Omental fat pad (tissue), 4 donors: ENCODE data around the gene SEL1L3. TPM values are rescaled to one million over a fixed set of nuclear protein-coding genes. Genes with fewer than 3 reads are reported as not detected.

Experiments used
- ATAC-seq: fragments of 150-250 bp; one replicate; pipeline ENCODE4 v1.9.1; 2016; ENCODE audit warnings: mild to moderate bottlenecking, moderate library complexity; ENCODE audit not compliant: low FRiP score
- DNase-seq: peaks from one replicate; pipeline ENCODE4 v3.0.0-alpha.2; 2019; ENCODE audit warnings: low spot score
- total RNA-seq, 4 donors: library from RNA; depleted of rRNA; stranded (reverse); fragments of >200 nt; gene quantifications; one replicate each; pipeline ENCODE4 v1.1.0, GENCODE V29; 2016
- TF ChIP-seq, protein P1 (sequence below), 3 donors: fragments of 450-650 bp; IDR thresholded peaks; one replicate each; pipeline ENCODE4 v1.5.1; 2016 to 2017; ENCODE audit warnings: antibody characterized with exemption in 3 of 3, mild to moderate bottlenecking in 3 of 3, moderate library complexity in 2 of 3

The SEL1L3 gene
- total RNA-seq, 4 donors from 2014 or later, result 15.8 to 29.9 (median 21.4) TPM

DNA sequence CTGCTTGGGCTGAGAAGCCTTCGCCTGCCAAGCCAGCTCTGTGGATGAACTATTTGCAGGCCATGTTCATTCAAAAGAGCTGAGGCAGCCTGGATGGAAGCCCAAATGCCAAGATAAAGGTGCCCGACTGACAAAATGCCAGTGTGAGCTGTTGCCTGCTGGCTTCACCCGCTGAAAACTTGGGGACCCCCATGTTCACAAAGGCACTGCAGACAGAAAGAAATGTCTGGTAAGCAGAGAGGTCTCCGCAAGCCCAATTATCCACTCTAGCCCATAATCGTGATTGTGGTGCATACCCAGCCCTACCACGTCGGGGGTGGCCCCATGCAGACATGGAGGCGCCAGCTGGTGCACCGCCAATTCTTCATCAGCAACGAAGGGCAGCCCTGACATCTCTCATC, 38.2 kb upstream of the SEL1L3 start:
- DNase-seq, result no peak
- TF ChIP-seq, protein P1, sequence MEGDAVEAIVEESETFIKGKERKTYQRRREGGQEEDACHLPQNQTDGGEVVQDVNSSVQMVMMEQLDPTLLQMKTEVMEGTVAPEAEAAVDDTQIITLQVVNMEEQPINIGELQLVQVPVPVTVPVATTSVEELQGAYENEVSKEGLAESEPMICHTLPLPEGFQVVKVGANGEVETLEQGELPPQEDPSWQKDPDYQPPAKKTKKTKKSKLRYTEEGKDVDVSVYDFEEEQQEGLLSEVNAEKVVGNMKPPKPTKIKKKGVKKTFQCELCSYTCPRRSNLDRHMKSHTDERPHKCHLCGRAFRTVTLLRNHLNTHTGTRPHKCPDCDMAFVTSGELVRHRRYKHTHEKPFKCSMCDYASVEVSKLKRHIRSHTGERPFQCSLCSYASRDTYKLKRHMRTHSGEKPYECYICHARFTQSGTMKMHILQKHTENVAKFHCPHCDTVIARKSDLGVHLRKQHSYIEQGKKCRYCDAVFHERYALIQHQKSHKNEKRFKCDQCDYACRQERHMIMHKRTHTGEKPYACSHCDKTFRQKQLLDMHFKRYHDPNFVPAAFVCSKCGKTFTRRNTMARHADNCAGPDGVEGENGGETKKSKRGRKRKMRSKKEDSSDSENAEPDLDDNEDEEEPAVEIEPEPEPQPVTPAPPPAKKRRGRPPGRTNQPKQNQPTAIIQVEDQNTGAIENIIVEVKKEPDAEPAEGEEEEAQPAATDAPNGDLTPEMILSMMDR (IDR thresholded peaks at IDR 0.05), result no peak
- no peak for ATAC-seq

DNA sequence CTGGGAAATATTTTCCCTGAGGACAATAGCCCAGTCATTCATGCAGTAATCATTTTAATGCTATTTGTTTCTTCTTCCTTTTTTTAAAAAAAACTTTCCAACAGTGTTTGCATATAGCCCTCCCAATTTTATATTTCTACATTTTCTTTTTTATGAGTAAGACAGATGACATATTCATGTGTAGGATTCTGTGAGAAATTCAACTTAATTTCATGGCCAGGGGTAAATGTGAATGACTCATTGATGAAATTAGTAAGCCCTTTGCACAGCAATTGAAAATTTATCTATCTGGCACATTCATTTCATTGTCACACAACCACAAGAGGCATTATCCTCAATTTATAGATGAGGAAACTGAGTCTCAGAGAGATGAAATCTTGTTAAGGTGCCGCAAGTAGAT, 37.5 kb upstream of the SEL1L3 start:
- no peak for DNase-seq
- TF ChIP-seq, protein P1 (IDR thresholded peaks at IDR 0.05), result no peak
- ATAC-seq, result no peak

DNA sequence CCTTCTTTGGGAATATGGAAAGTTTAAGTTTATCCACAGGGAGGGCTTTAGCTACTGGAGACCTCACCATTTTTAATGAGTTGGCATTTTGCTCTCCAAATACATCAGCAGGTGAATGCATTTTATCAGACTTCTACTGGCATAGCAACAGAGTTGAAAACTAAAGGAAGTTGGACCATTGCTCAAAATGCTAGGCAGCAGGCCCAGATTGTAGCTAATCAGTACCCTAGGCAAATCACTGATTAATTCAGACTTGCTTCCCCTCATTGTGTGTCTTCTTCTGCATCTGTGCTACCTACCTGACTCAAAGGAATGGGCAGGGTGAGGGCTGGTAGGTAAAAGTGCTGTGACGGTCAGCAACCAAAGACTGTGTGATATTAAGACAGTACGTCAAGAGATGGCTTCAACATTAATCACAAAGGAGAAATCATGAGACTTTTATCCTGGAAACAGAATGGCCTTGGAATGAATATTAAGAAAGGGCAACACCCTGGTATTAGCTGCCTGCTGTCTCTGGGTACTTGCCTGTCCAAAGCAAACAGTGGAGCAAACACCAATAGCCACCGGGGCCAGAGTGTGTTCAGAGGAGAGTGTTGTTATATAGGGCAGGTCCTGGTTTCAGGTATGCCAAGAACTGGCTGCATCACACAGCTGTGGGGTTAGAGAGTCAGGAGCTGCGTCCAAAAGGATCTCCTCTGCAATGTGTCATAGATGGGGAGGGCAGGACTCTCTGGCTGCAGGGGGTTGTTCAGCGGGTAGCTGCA, 34.2 kb upstream of the SEL1L3 start:
- ATAC-seq (no peak), DNase-seq (no peak)
- TF ChIP-seq, protein P1 (IDR thresholded peaks at IDR 0.05), result no peak

DNA sequence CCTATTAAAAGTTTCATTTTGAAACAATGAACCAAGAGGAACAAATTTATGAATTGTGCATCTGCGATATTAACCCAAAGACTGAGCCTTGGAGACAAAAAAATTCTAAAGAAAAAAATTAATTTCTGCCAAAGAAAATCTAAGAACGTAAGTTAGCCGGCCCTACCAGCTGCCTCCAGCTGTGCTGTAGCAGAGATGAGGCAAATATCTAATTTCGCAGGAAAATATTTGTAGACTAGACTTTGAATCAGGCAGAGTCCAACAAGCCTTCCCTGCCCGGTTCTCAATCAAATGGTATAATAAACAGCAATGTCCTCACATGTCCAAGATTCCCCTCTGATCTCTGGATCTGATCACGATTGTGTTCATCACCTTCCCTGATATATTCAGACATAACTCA, 30.0 kb upstream of the SEL1L3 start:
- DNase-seq, result no peak
- no peak for ATAC-seq
- TF ChIP-seq, protein P1 (IDR thresholded peaks at IDR 0.05), result no peak

- DNase-seq (no peak), ATAC-seq (no peak)
These were observed 28.0 kb upstream of the SEL1L3 start for GRCh38 chr4:25890571-25891485.

GRCh38 chr4:25889589-25890503, 27.1 kb upstream of the SEL1L3 start:
- DNase-seq (no peak), ATAC-seq (no peak)
- TF ChIP-seq, protein P1 (IDR thresholded peaks at IDR 0.05), result no peak

More at GRCh38 chr4:25890571-25891485, 28.0 kb upstream of the SEL1L3 start:
- TF ChIP-seq, protein P1 (IDR thresholded peaks at IDR 0.05), result no peak
